ENCODE measurements around the gene ZC3H6. TPM values are rescaled to one million over a fixed set of nuclear protein-coding genes. Genes with fewer than 3 reads are reported as not detected.
A peak's percentile ranks its signal among the peaks of the same experiment; 100 is the strongest.

ZC3H6 gene
- total RNA-seq, 1 donor from 2014 or later, result 23.5 TPM

GRCh38 chr2:112255875-112256274, 19.5 kb upstream of the ZC3H6 start:
- Histone ChIP-seq H3K27me3 (ENCODE audit: low read depth) (no peaks in the 10 kb centered on the region), H3K36me3 (no peaks in the 10 kb centered on the region), H3K4me3 (no peak overlapping the region), H3K27ac (replicated peaks) (no peak overlapping the region), H3K9me3 (replicated peaks) (no peaks in the 10 kb centered on the region), H3K4me1 (peaks cover 32% of the 10 kb centered on the region)
- TF ChIP-seq CTCF (IDR thresholded peaks at IDR 0.05; ENCODE audit: borderline replicate concordance), result no peak
- intact Hi-C loops (cut with micrococcal nuclease), result no loop called here
- no peak for DNase-seq

- H3K4me3 ChIP-seq, result no peak overlapping the region
- H3K27me3 ChIP-seq (ENCODE audit: low read depth), result no peaks in the 10 kb centered on the region
- intact Hi-C loops (cut with micrococcal nuclease), result no loop called here
- no peaks in the 10 kb centered on the region for H3K36me3 ChIP-seq
- H3K9me3 ChIP-seq (replicated peaks), result no peaks in the 10 kb centered on the region
- H3K4me1 ChIP-seq, result peaks cover 32% of the 10 kb centered on the region
- no peak for DNase-seq
- no peak overlapping the region for H3K27ac ChIP-seq (replicated peaks)
- TF ChIP-seq CTCF (IDR thresholded peaks at IDR 0.05; ENCODE audit: borderline replicate concordance), result no peak
Measured at GRCh38 chr2:112256654-112257053, 18.7 kb upstream of the ZC3H6 start.

- Histone ChIP-seq H3K4me3 (no peak overlapping the region), H3K4me1 (peaks cover 28% of the 10 kb centered on the region), H3K27ac (replicated peaks) (no peak overlapping the region), H3K36me3 (no peaks in the 10 kb centered on the region), H3K27me3 (ENCODE audit: low read depth) (no peaks in the 10 kb centered on the region), H3K9me3 (replicated peaks) (no peaks in the 10 kb centered on the region)
- TF ChIP-seq CTCF (IDR thresholded peaks at IDR 0.05; ENCODE audit: borderline replicate concordance), result no peak
- no peak for DNase-seq
- intact Hi-C loops (cut with micrococcal nuclease), result no loop called here
Measured at GRCh38 chr2:112257575-112257974, 17.8 kb upstream of the ZC3H6 start.

- H3K27ac ChIP-seq (replicated peaks), result no peak overlapping the region
- intact Hi-C loops (cut with micrococcal nuclease), result no loop called here
- peak; percentile 97 for TF ChIP-seq CTCF (IDR thresholded peaks at IDR 0.05; ENCODE audit: borderline replicate concordance)
Measured at GRCh38 chr2:112259509-112260294, 15.7 kb upstream of the ZC3H6 start.

GRCh38 chr2:112260295-112260625, 15.1 kb upstream of the ZC3H6 start:
- no peaks in the 10 kb centered on the region for H3K27me3 ChIP-seq (ENCODE audit: low read depth)
- H3K4me1 ChIP-seq, result peaks cover 4% of the 10 kb centered on the region
- no peak for TF ChIP-seq CTCF (IDR thresholded peaks at IDR 0.05; ENCODE audit: borderline replicate concordance)
- intact Hi-C loops (cut with micrococcal nuclease), result no loop called here
- no peaks in the 10 kb centered on the region for H3K36me3 ChIP-seq
- H3K27ac ChIP-seq (replicated peaks), result no peak overlapping the region
- DNase-seq, result no peak
- H3K4me3 ChIP-seq, result no peak overlapping the region
- H3K9me3 ChIP-seq (replicated peaks), result no peaks in the 10 kb centered on the region

More at GRCh38 chr2:112259509-112260294, 15.7 kb upstream of the ZC3H6 start:
- Histone ChIP-seq H3K36me3 (no peaks in the 10 kb centered on the region), H3K4me1 (peaks cover 7% of the 10 kb centered on the region), H3K9me3 (replicated peaks) (no peaks in the 10 kb centered on the region), H3K27me3 (ENCODE audit: low read depth) (no peaks in the 10 kb centered on the region), H3K4me3 (peak overlapping the region; percentile 29)
- DNase-seq, result peak; percentile 81
